ENCODE measurements around the gene MAVS. TPM values are rescaled to one million over a fixed set of nuclear protein-coding genes. Genes with fewer than 3 reads are reported as not detected.
"Not testable (repeated sequence)": the region's sequence is repeated elsewhere in the genome, so short reads cannot be mapped to it uniquely, and the experiment has no call there.

MAVS gene
- total RNA-seq, 1 experiment from 2014 or later: 24.2 TPM

DNA sequence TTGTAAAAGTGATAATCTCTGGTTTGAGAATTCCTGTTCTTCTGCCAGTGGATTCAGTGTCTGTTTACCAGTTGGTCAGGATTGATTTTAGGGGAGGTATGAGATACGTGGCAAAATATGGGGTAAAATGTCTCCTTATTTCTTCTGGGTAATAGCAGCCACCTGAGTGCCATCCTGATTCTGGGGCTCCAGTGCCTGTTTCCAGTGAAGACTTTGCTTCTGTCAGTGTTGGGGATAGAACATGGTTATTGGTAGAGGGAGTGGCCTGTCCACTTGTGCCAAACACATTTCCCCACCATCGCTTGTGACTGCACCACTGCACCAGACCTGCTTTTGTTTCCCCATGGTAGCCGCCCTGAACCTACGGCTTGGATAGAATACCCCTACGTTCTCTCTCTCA is 58.2 kb downstream of the MAVS start:
- Mint-ChIP-seq H3K27me3 (ENCODE audit: low read depth) (no peaks in the 10 kb centered on the region), H3K4me1 (peaks cover 23% of the 10 kb centered on the region in 2 experiments), H3K9me3 (no peaks in the 10 kb centered on the region), H3K27ac (peak overlapping the region; percentile 59 to 81 (median 70); a peak in 5 of 7 replicates), H3K36me3 (ENCODE audit: insufficient read depth in 1 of 3, low read depth in 3 of 3) (peaks cover 18 to 37% (median 28%) of the 10 kb centered on the region in 3 experiments; a peak in 6 of 7 replicates), H3K4me3 (no peak overlapping the region)
- Histone ChIP-seq H3K79me2 (ENCODE audit: insufficient read depth, low read length) (peaks cover 76% of the 10 kb centered on the region), H3K9me3 (ENCODE audit: control insufficient read depth, low read depth, low read length) (no peaks in the 10 kb centered on the region), H3K4me2 (ENCODE audit: insufficient read depth, insufficient read length, low read length) (no peak overlapping the region), H3K23ac (ENCODE audit: insufficient read length, low read depth, low read length) (no peak overlapping the region), H2BK5ac (ENCODE audit: insufficient read length, low read length) (no peak overlapping the region), H4K91ac (ENCODE audit: insufficient read length, low read depth, low read length) (no peak overlapping the region), H2BK120ac (ENCODE audit: low read depth, low read length, poor library complexity, severe bottlenecking) (no peak overlapping the region), H3K27me3 (ENCODE audit: insufficient read depth, low read length) (no peaks in the 10 kb centered on the region), H4K20me1 (ENCODE audit: control insufficient read depth, insufficient read depth, insufficient read length) (no peaks in the 10 kb centered on the region), H2AK5ac (ENCODE audit: insufficient read length, low read length) (no peak overlapping the region), H3K4me1 (ENCODE audit: insufficient read depth, low read length) (no peaks in the 10 kb centered on the region), H2BK20ac (ENCODE audit: low read depth, low read length, poor library complexity, severe bottlenecking) (no peak overlapping the region), H3K23me2 (ENCODE audit: insufficient read length, low read depth, low read length, poor library complexity, severe bottlenecking) (no peaks in the 10 kb centered on the region), H3K27ac (ENCODE audit: insufficient read length, low read depth, low read length) (no peak overlapping the region), H2AFZ (ENCODE audit: low read length) (no peak overlapping the region), H3K4ac (ENCODE audit: low read depth, low read length) (no peak overlapping the region), H2BK15ac (ENCODE audit: low read depth, low read length) (no peak overlapping the region), H3K18ac (ENCODE audit: insufficient read length, low read depth, low read length) (no peak overlapping the region), H3K79me1 (ENCODE audit: insufficient read depth, low read depth, low read length, poor library complexity, severe bottlenecking) (no peaks in the 10 kb centered on the region), H4K8ac (replicated peaks; ENCODE audit: insufficient read length, low read depth, low read length) (no peak overlapping the region), H2BK12ac (ENCODE audit: insufficient read length, low read depth, low read length) (no peak overlapping the region), H4K5ac (ENCODE audit: insufficient read length, low read depth, low read length) (no peak overlapping the region), H3K14ac (ENCODE audit: insufficient read depth, low read length) (no peak overlapping the region), H3K9ac (ENCODE audit: extremely low read depth, insufficient read length, low read length) (no peak overlapping the region), H3T11ph (ENCODE audit: low read length) (no peak overlapping the region), H3K56ac (ENCODE audit: insufficient read length, low read depth, low read length) (no peak overlapping the region)
- TF ChIP-seq CTCF (conservative IDR thresholded peaks at IDR 0.05): no peak
- no peak for DNase-seq
- WGBS (ENCODE audit: extremely low coverage, insufficient read length, low lambda C conversion rate): no CpG with 5 or more reads among the region's 5 CpGs

DNA sequence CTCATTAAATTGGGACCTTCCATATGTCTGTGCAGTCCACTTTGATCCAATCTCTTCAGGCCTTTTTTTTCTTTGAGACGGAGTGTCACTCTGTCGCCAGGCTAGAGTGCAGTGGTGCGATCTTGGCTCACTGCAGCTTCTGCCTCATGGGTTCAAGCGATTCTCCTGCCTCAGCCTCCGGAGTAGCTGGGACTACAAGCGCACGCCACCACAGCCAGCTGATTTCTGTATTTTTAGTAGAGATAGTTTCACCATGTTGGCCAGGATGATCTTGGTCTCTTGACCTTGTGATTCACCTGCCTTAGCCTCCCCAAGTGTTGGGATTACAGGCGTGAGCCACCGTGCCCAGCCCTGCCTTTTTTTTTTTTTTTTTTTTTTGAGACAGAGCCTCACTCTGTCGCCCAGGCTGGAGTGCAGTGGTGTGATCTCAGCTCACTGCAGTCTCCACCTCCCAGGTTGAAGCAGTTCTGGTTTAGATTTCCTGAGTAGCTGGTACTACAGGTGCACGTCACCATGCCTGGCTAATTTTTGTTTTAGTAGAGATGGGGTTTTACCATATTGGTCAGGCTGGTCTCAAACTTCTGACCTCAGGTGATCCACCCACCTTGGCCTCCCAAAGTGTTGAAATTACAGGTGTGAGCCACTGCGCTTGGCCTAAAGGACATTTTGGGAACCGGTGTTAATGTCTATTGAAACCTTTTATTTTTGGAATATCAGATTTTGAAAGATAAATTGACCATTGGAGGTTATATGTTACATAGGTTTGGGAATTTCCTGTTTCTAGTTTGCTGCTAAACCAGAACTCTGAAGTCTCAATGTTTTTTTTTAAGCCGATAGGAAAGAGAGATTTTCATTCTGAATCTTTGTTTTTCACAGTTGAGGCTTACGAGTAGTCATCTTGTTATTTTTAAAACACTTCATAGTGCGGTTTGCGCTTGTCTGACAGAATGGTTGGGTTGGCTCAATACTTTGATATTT is 60.4 kb downstream of the MAVS start:
- not testable (repeated sequence) for H4K20me1 ChIP-seq (ENCODE audit: control insufficient read depth, insufficient read depth, insufficient read length); H3K27me3 Mint-ChIP-seq (ENCODE audit: low read depth); H4K5ac ChIP-seq (ENCODE audit: insufficient read length, low read depth, low read length); H4K91ac ChIP-seq (ENCODE audit: insufficient read length, low read depth, low read length); H3K4ac ChIP-seq (ENCODE audit: low read depth, low read length); H3K14ac ChIP-seq (ENCODE audit: insufficient read depth, low read length); H2AFZ ChIP-seq (ENCODE audit: low read length); H2BK120ac ChIP-seq (ENCODE audit: low read depth, low read length, poor library complexity, severe bottlenecking); H4K8ac ChIP-seq (replicated peaks; ENCODE audit: insufficient read length, low read depth, low read length); H3T11ph ChIP-seq (ENCODE audit: low read length); H3K23me2 ChIP-seq (ENCODE audit: insufficient read length, low read depth, low read length, poor library complexity, severe bottlenecking); H2BK20ac ChIP-seq (ENCODE audit: low read depth, low read length, poor library complexity, severe bottlenecking); H2BK12ac ChIP-seq (ENCODE audit: insufficient read length, low read depth, low read length); H3K56ac ChIP-seq (ENCODE audit: insufficient read length, low read depth, low read length); H3K27me3 ChIP-seq (ENCODE audit: insufficient read depth, low read length); H2AK5ac ChIP-seq (ENCODE audit: insufficient read length, low read length); H3K9ac ChIP-seq (ENCODE audit: extremely low read depth, insufficient read length, low read length); H3K27ac ChIP-seq (ENCODE audit: insufficient read length, low read depth, low read length); H3K4me3 Mint-ChIP-seq; H3K9me3 Mint-ChIP-seq; H3K9me3 ChIP-seq (ENCODE audit: control insufficient read depth, low read depth, low read length); H3K4me2 ChIP-seq (ENCODE audit: insufficient read depth, insufficient read length, low read length); H3K4me1 ChIP-seq (ENCODE audit: insufficient read depth, low read length); H3K79me1 ChIP-seq (ENCODE audit: insufficient read depth, low read depth, low read length, poor library complexity, severe bottlenecking); H3K23ac ChIP-seq (ENCODE audit: insufficient read length, low read depth, low read length); H2BK5ac ChIP-seq (ENCODE audit: insufficient read length, low read length); DNase-seq; H3K18ac ChIP-seq (ENCODE audit: insufficient read length, low read depth, low read length); H2BK15ac ChIP-seq (ENCODE audit: low read depth, low read length)
- WGBS (ENCODE audit: extremely low coverage, insufficient read length, low lambda C conversion rate): no CpG with 5 or more reads among the region's 17 CpGs
- Mint-ChIP-seq H3K27ac (peak overlapping the region in 1 of 3 experiments; percentile 67; a peak in 2 of 7 replicates), H3K4me1 (peaks cover 11 to 14% of the 10 kb centered on the region in 2 experiments), H3K36me3 (ENCODE audit: insufficient read depth in 1 of 3, low read depth in 3 of 3) (peaks cover 39 to 57% (median 50%) of the 10 kb centered on the region in 3 experiments; a peak in 6 of 7 replicates)
- peaks cover 63% of the 10 kb centered on the region for H3K79me2 ChIP-seq (ENCODE audit: insufficient read depth, low read length)
